BLaER1 treated with 17β-estradiol and CSF1 and Interleukin-3, amounts not matched to agents 10 nM and 100 nM (cell line): Measurements from ENCODE around the gene ZBTB46.
A peak's percentile ranks its signal among the peaks of the same experiment; 100 is the strongest.

Experiments
- H3K27ac ChIP-seq, 11 experiments: shearing (Covaris generic); formaldehyde crosslinking; 2 replicates each; pipeline ENCODE4 v1.8.1; 2022
- H3K27me3 ChIP-seq, 11 experiments: shearing (Covaris generic); formaldehyde crosslinking; 2 replicates each; pipeline ENCODE4 v1.8.1; 2022
- H3K36me3 ChIP-seq, 11 experiments: shearing (Covaris generic); formaldehyde crosslinking; 2 replicates each; pipeline ENCODE4 v1.8.1; 2022
- H3K4me1 ChIP-seq, 10 experiments: shearing (Covaris generic); formaldehyde crosslinking; 2 replicates each; pipeline ENCODE4 v1.8.1; 2022
- H3K4me2 ChIP-seq, 11 experiments: shearing (Covaris generic); formaldehyde crosslinking; 2 replicates each; pipeline ENCODE4 v1.8.1; 2022
- H3K4me3 ChIP-seq, 10 experiments: shearing (Covaris generic); formaldehyde crosslinking; 2 replicates each; pipeline ENCODE4 v1.8.1; 2022
- H3K9ac ChIP-seq, 11 experiments: shearing (Covaris generic); formaldehyde crosslinking; 2 replicates each; pipeline ENCODE4 v1.8.1; 2022
- H3K9me3 ChIP-seq, 11 experiments: shearing (Covaris generic); formaldehyde crosslinking; replicated peaks in 1 of 11; 2 replicates each; pipeline ENCODE4 v1.8.1; 2022
- H4K20me1 ChIP-seq, 11 experiments: shearing (Covaris generic); formaldehyde crosslinking; 2 replicates each; pipeline ENCODE4 v1.8.1; 2022
- Cebpa-rat ChIP-seq, 11 experiments: shearing (Covaris generic); IDR thresholded peaks; 2 replicates each; pipeline ENCODE4 v1.8.1; 2022

ZBTB46 gene

GRCh38 chr20:63861365-63861934 lies 30.4 kb upstream of the ZBTB46 start, which contains the start of gene ABHD16B:
TSS of gene ABHD16B (plus strand) at chr20:63861498. CDS start at chr20:63861541, 43 bp downstream.
- H4K20me1 ChIP-seq: peaks cover 0 to 32% (median 5%) of the 10 kb centered on the region in 11 experiments; a peak in 8 of 22 replicates
- H3K27me3 ChIP-seq: no peaks in the 10 kb centered on the region
- peak within 1 kb of the TSS; percentile 80 to 99 (median 96); a peak in 21 of 22 replicates for H3K4me2 ChIP-seq
- peak within 1 kb of the TSS; percentile 4 to 74 (median 41); a peak in 14 of 22 replicates for H3K9ac ChIP-seq
- no peaks in the 10 kb centered on the region for H3K9me3 ChIP-seq
- H3K4me3 ChIP-seq: peak within 1 kb of the TSS in 2 of 10 experiments; percentile 13 to 21; a peak in 3 of 20 replicates
- peaks cover 17 to 24% (median 21%) of the 10 kb centered on the region in 11 experiments for H3K36me3 ChIP-seq
- H3K27ac ChIP-seq: peak within 1 kb of the TSS in 8 of 11 experiments; percentile 7 to 56 (median 48); a peak in 13 of 22 replicates
- no peak for TF ChIP-seq Cebpa-rat (IDR thresholded peaks at IDR 0.05)
- peaks cover 64 to 81% (median 73%) of the 10 kb centered on the region in 10 experiments for H3K4me1 ChIP-seq

GRCh38 chr20:63860325-63861051 lies 29.4 kb upstream of the ZBTB46 start:
- H3K36me3 ChIP-seq: peaks cover 16 to 22% (median 18%) of the 10 kb centered on the region in 11 experiments
- peak overlapping the region; percentile 4 to 74 (median 41); a peak in 14 of 22 replicates for H3K9ac ChIP-seq
- H3K4me1 ChIP-seq: peaks cover 66 to 84% (median 78%) of the 10 kb centered on the region in 10 experiments
- peak overlapping the region in 7 of 11 experiments; percentile 28 to 56 (median 49); a peak in 13 of 22 replicates for H3K27ac ChIP-seq
- peak overlapping the region; percentile 80 to 99 (median 96); a peak in 21 of 22 replicates for H3K4me2 ChIP-seq
- H4K20me1 ChIP-seq: peaks cover 0 to 32% (median 0%) of the 10 kb centered on the region in 11 experiments; a peak in 7 of 22 replicates
- H3K4me3 ChIP-seq: peak overlapping the region in 2 of 10 experiments; percentile 13 to 21; a peak in 3 of 20 replicates
- H3K9me3 ChIP-seq: no peaks in the 10 kb centered on the region
- TF ChIP-seq Cebpa-rat (IDR thresholded peaks at IDR 0.05): no peak
- no peaks in the 10 kb centered on the region for H3K27me3 ChIP-seq

DNA sequence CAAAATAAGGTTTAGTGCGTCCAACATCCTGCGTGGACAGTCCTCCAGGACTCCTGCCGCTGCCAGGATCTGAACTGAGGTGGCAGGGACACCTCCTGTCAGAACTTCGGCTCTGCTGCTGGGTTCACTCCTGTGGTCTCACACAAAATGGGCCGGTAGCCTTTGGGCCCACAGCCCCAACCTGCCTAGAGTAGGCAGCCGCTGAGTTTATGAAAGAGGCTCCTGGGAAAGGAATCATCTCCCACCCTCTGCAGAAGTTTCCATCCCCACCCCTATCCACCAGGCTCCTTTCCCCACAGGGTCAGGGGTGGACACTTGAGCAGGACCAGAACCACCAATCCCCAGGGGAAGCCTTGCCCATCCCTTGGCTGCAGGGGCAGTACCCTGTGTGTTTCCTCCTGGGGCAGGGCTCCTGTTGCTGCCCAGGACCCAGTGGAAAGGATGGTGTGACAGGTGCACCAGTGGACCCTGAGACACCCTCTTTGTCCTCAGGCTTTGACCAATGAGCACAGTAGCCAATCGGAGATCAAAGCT lies 28.2 kb upstream of the ZBTB46 start:
- H4K20me1 ChIP-seq: peaks cover 0 to 32% (median 0%) of the 10 kb centered on the region in 11 experiments; a peak in 4 of 22 replicates
- peaks cover 78 to 97% (median 90%) of the 10 kb centered on the region in 10 experiments for H3K4me1 ChIP-seq
- H3K9ac ChIP-seq: peak overlapping the region; percentile 38 to 77 (median 71); a peak in 21 of 22 replicates
- peak overlapping the region in 7 of 10 experiments; percentile 5 to 48 (median 37); a peak in 7 of 20 replicates for H3K4me3 ChIP-seq
- peak overlapping the region; percentile 2 to 83 (median 78); a peak in 20 of 22 replicates for H3K27ac ChIP-seq
- H3K9me3 ChIP-seq: no peaks in the 10 kb centered on the region
- H3K36me3 ChIP-seq: peaks cover 16 to 22% (median 18%) of the 10 kb centered on the region in 11 experiments
- TF ChIP-seq Cebpa-rat (IDR thresholded peaks at IDR 0.05): no peak
- H3K4me2 ChIP-seq: peak overlapping the region; percentile 80 to 99 (median 96)
- no peaks in the 10 kb centered on the region for H3K27me3 ChIP-seq

- Histone ChIP-seq H3K4me2 (peak overlapping the region; percentile 80 to 99 (median 96)), H3K9ac (peak overlapping the region; percentile 38 to 77 (median 71)), H3K27me3 (no peaks in the 10 kb centered on the region), H3K36me3 (peaks cover 16 to 22% (median 18%) of the 10 kb centered on the region in 11 experiments), H3K9me3 (no peaks in the 10 kb centered on the region), H3K27ac (peak overlapping the region; percentile 2 to 83 (median 78); a peak in 20 of 22 replicates), H3K4me3 (peak overlapping the region in 8 of 10 experiments; percentile 1 to 59 (median 40); a peak in 13 of 20 replicates), H3K4me1 (peaks cover 79 to 99% (median 93%) of the 10 kb centered on the region in 10 experiments), H4K20me1 (peaks cover 0 to 31% (median 0%) of the 10 kb centered on the region in 11 experiments; a peak in 4 of 22 replicates)
- TF ChIP-seq Cebpa-rat (IDR thresholded peaks at IDR 0.05): no peak
Observed at GRCh38 chr20:63858393-63859165, 27.5 kb upstream of the ZBTB46 start.

- H3K9me3 ChIP-seq: no peaks in the 10 kb centered on the region
- peak overlapping the region; percentile 80 to 99 (median 96) for H3K4me2 ChIP-seq
- H3K4me3 ChIP-seq: peak overlapping the region in 6 of 10 experiments; percentile 1 to 59 (median 44); a peak in 9 of 20 replicates
- no peak for TF ChIP-seq Cebpa-rat (IDR thresholded peaks at IDR 0.05)
- H3K27ac ChIP-seq: peak overlapping the region; percentile 2 to 83 (median 78); a peak in 20 of 22 replicates
- H3K36me3 ChIP-seq: peaks cover 16 to 22% (median 18%) of the 10 kb centered on the region in 11 experiments
- no peaks in the 10 kb centered on the region for H3K27me3 ChIP-seq
- H3K4me1 ChIP-seq: peaks cover 76 to 99% (median 89%) of the 10 kb centered on the region in 10 experiments
- peaks cover 0 to 27% (median 0%) of the 10 kb centered on the region in 11 experiments; a peak in 3 of 22 replicates for H4K20me1 ChIP-seq
- H3K9ac ChIP-seq: peak overlapping the region; percentile 38 to 77 (median 71); a peak in 20 of 22 replicates
Observed at GRCh38 chr20:63857764-63858392, 26.8 kb upstream of the ZBTB46 start.

DNA sequence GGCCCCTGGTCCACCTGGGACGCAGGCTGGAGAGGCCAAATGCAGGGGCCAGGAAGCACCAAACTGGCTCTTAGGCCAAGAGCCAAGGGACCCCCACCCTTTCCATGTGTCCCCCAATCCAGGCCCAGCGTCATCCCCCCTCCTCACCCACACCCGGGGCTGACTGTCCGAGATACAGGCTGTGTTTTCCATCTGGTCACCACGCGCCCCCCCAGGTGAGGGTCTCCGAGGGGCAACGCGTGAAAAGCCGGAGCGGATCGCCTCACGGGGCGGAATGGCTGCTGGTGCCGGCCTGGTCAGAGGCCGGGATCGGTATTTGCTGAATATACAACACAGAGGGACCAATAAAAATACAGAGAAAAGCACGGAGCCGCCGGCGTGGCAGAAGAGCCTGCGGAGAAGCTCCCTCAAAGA lies 25.0 kb upstream of the ZBTB46 start:
- TF ChIP-seq Cebpa-rat (IDR thresholded peaks at IDR 0.05): no peak
- peak overlapping the region; percentile 91 to 99 (median 97); a peak in 21 of 22 replicates for H3K4me2 ChIP-seq

GRCh38 chr20:63855363-63856097 lies 24.5 kb upstream of the ZBTB46 start:
- no peaks in the 10 kb centered on the region for H3K9me3 ChIP-seq
- H3K27ac ChIP-seq: peak overlapping the region; percentile 30 to 93 (median 81); a peak in 20 of 22 replicates

More for the DNA sequence above, 25.0 kb upstream of the ZBTB46 start:
- H3K27ac ChIP-seq: no peak overlapping the region; a peak in 1 of 22 replicates
- H3K27me3 ChIP-seq: no peaks in the 10 kb centered on the region
- peaks cover 0 to 12% (median 0%) of the 10 kb centered on the region in 11 experiments; a peak in 3 of 22 replicates for H4K20me1 ChIP-seq
- H3K9ac ChIP-seq: no peak overlapping the region
- peaks cover 0 to 5% (median 2%) of the 10 kb centered on the region in 11 experiments; a peak in 16 of 22 replicates for H3K36me3 ChIP-seq
- no peak overlapping the region for H3K4me3 ChIP-seq
- no peaks in the 10 kb centered on the region for H3K9me3 ChIP-seq
- H3K4me1 ChIP-seq: peaks cover 80 to 100% (median 91%) of the 10 kb centered on the region in 10 experiments

More at GRCh38 chr20:63855363-63856097, 24.5 kb upstream of the ZBTB46 start:
- no peak for TF ChIP-seq Cebpa-rat (IDR thresholded peaks at IDR 0.05)
- Histone ChIP-seq H3K9ac (peak overlapping the region; percentile 60 to 85 (median 72); a peak in 21 of 22 replicates), H3K4me2 (peak overlapping the region; percentile 91 to 99 (median 97)), H3K4me1 (peaks cover 81 to 100% (median 91%) of the 10 kb centered on the region in 10 experiments), H3K36me3 (no peaks in the 10 kb centered on the region; a peak in 3 of 22 replicates), H3K27me3 (no peaks in the 10 kb centered on the region), H4K20me1 (peaks cover 0 to 6% (median 0%) of the 10 kb centered on the region in 11 experiments; a peak in 2 of 22 replicates), H3K4me3 (peak overlapping the region in 5 of 10 experiments; percentile 8 to 56 (median 47); a peak in 5 of 20 replicates)
